ENCODE results near the gene ENTPD8.

DNA sequence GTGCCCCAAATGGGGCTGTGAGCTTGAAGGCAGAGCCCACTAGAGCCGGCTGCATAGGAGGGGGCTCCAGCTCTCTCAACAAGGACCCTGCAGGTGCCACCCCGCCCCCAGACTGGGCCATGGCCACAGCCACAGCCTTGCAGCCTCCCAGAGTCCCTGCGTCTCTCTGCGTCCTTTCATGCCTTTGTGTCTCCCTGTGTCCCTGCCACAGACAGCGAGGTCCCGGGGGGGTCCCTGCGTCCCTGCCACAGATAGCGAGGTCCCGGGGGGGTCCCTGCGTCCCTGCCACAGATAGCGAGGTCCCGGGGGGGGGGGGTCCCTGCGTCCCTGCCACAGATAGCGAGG, 11.6 kb downstream of the ENTPD8 start:
- TF ChIP-seq CTCF (IDR thresholded peaks at IDR 0.05; ENCODE audit: low read depth, low read length) (no peak), MAX (IDR thresholded peaks at IDR 0.05; ENCODE audit: low read depth, low read length) (no peak), POLR2A (IDR thresholded peaks at IDR 0.05; ENCODE audit: extremely low read depth, insufficient read length) (no peak)
